Effector memory CD8-positive, alpha-beta T cell (primary cell): ENCODE measurements around the gene CAMTA1.

Experiments used
- ATAC-seq: fragments of 150-1000 bp; cut with Tn5 transposase; replicated peaks from 2 replicates; pipeline ENCODE4 v1.10.0; 2021; ENCODE audit warnings: mild to moderate bottlenecking, moderate library complexity
- DNase-seq, 3 experiments: peaks; one replicate each; pipeline ENCODE4 v3.0.0; 2021
- H3K27ac Mint-ChIP-seq, 2 donors: one replicate each; pipeline ENCODE4 v1.8.0; 2022; ENCODE audit warnings: mild to moderate bottlenecking in 2 of 2, mixed read lengths in 2 of 2, moderate library complexity in 2 of 2
- H3K27me3 Mint-ChIP-seq, 2 donors: one replicate each; pipeline ENCODE4 v1.8.0; 2022; ENCODE audit warnings: mixed read lengths in 2 of 2
- H3K36me3 Mint-ChIP-seq: one replicate; pipeline ENCODE4 v1.8.0; 2022; ENCODE audit warnings: mild to moderate bottlenecking, moderate library complexity, mixed read lengths; ENCODE audit not compliant: insufficient read depth
- H3K4me1 Mint-ChIP-seq, 2 donors: one replicate each; pipeline ENCODE4 v1.8.0; 2022; ENCODE audit warnings: low read depth in 2 of 2, mixed read lengths in 2 of 2
- H3K4me3 Mint-ChIP-seq, 2 donors: one replicate each; pipeline ENCODE4 v1.8.0; 2022; ENCODE audit warnings: mild to moderate bottlenecking in 2 of 2, mixed read lengths in 2 of 2, moderate library complexity in 2 of 2
- H3K9me3 Mint-ChIP-seq, 2 donors: one replicate each; pipeline ENCODE4 v1.8.0; 2022; ENCODE audit warnings: mixed read lengths in 2 of 2

Gene CAMTA1

DNA sequence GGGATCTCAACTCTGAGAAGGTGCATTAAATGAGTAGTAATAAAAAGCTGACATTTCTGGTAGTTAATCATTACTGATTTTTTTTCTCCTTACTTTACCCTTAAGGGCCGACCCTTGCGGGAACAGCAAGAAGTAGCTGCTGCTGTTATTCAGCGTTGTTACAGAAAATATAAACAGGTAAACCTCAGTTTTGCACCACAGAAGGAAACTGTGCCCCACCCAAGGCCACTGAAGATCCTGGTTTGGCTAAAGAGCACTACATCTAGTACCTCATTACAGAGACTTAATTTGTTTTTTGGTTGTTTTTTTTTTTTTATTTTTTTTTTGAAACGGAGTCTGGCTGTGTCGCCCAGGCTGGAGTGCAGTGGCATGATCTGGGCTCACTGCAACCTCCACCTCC is 962.4 kb downstream of the CAMTA1 start:
- H3K36me3 Mint-ChIP-seq, result peaks cover 13% of the 10 kb centered on the region
- DNase-seq (no peak), ATAC-seq (peak; percentile 33)
- no peaks in the 10 kb centered on the region for H3K9me3 Mint-ChIP-seq
- H3K27me3 Mint-ChIP-seq, result peaks cover 6 to 15% of the 10 kb centered on the region in 2 donors
- peaks cover under 1 to 15% of the 10 kb centered on the region in 2 donors for H3K4me1 Mint-ChIP-seq
- H3K27ac Mint-ChIP-seq, result peak overlapping the region in 1 of 2 donors; percentile 49
- H3K4me3 Mint-ChIP-seq, result peak overlapping the region in 1 of 2 donors; percentile 21

- no peak for DNase-seq
- peaks cover 13% of the 10 kb centered on the region for H3K36me3 Mint-ChIP-seq
- no peak overlapping the region for H3K4me3 Mint-ChIP-seq
- no peak for ATAC-seq
- no peaks in the 10 kb centered on the region for H3K9me3 Mint-ChIP-seq
- H3K27me3 Mint-ChIP-seq, result peaks cover 6 to 11% of the 10 kb centered on the region in 2 donors
- peaks cover 9 to 25% of the 10 kb centered on the region in 2 donors for H3K4me1 Mint-ChIP-seq
- peak overlapping the region in 1 of 2 donors; percentile 72 for H3K27ac Mint-ChIP-seq
These were observed 963.9 kb downstream of the CAMTA1 start for GRCh38 chr1:7749126-7749525.

- H3K4me3 Mint-ChIP-seq, result no peak overlapping the region
- H3K27me3 Mint-ChIP-seq, result peaks cover 0 to 5% of the 10 kb centered on the region in 2 donors
- peaks cover 7% of the 10 kb centered on the region for H3K36me3 Mint-ChIP-seq
- peaks cover 13 to 25% of the 10 kb centered on the region in 2 donors for H3K4me1 Mint-ChIP-seq
- H3K9me3 Mint-ChIP-seq, result no peaks in the 10 kb centered on the region
- ATAC-seq, result no peak
- no peak overlapping the region for H3K27ac Mint-ChIP-seq
- no peak for DNase-seq
These were observed 965.9 kb downstream of the CAMTA1 start for GRCh38 chr1:7751174-7751573.

DNA sequence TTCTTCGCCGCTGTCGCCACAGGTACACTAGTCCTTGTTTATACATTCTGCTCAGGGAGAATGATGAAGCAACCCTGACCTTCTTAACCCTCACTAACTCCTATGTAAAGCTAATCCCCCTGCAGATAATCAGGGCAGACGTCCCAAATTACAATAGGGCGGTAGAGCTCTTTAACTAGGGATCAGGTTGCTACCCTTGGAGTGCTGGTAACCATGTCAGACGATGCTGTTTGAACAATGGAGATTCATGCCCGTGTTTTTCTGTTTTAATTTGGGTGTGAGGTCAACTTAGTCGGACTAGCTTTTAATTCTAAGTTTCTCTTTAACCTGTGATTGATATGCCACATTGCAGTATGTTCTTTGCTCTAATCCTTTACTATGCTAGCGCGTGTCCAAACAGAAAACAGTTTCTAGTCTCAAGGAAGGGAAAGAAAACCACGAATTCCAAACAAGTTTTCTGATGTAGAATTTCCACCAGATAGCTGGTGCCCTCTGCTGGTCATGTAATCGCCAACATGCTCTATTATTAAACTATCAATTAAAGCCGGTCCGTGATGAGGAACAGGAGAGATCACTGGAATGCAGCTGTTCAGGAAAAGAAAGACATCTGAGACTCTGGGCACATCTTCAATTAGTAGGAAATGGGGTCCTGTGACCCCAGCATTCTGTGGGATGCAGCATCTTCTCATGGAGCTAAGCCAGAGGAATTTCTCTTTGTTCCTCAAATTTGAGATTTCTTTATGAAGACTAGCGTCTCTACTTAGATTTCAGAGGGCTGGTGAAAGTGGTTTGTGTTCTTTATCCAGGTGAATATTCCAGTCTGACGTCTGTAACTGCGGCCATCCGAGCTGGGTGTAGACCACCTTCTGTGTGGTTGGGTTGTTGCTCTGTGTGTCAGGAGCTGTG is 967.5 kb downstream of the CAMTA1 start:
- DNase-seq (peak; percentile 35 to 48 (median 43)), ATAC-seq (peak; percentile 63)
- peaks cover 13 to 21% of the 10 kb centered on the region in 2 donors for H3K4me1 Mint-ChIP-seq
- peaks cover 0 to 5% of the 10 kb centered on the region in 2 donors for H3K27me3 Mint-ChIP-seq
- H3K4me3 Mint-ChIP-seq, result peak overlapping the region; percentile 41 to 55
- H3K9me3 Mint-ChIP-seq, result no peaks in the 10 kb centered on the region
- H3K27ac Mint-ChIP-seq, result no peak overlapping the region
- H3K36me3 Mint-ChIP-seq, result no peaks in the 10 kb centered on the region

DNA sequence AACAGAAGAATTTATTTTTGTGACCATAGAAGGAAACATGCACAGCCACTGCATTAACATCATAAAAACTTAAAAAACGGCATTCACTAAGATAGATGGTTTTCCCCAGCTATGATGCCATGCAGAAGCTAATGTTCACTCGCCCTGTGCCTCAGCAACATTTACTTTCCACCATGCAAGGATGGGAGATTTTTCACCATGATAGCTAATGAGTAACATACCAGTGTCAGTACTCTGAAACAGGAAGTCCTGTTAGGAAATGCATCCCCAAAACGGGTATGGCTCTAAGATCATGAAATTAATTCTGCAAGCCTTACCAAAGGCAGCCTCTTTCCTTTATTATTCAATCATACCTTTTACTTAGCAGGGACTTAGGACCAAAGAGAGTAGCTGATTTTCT is 968.4 kb downstream of the CAMTA1 start:
- no peak overlapping the region for H3K27ac Mint-ChIP-seq
- no peak overlapping the region for H3K4me3 Mint-ChIP-seq

GRCh38 chr1:7754234-7754633 is 969.0 kb downstream of the CAMTA1 start:
- H3K36me3 Mint-ChIP-seq, result no peaks in the 10 kb centered on the region
- peaks cover 0 to 12% of the 10 kb centered on the region in 2 donors for H3K27me3 Mint-ChIP-seq
- ATAC-seq (no peak), DNase-seq (no peak)
- H3K4me1 Mint-ChIP-seq, result peaks cover 13 to 19% of the 10 kb centered on the region in 2 donors
- H3K9me3 Mint-ChIP-seq, result no peaks in the 10 kb centered on the region
- no peak overlapping the region for H3K27ac Mint-ChIP-seq
- peak overlapping the region in 1 of 2 donors; percentile 10 for H3K4me3 Mint-ChIP-seq

More for the DNA sequence above, 968.4 kb downstream of the CAMTA1 start:
- Mint-ChIP-seq H3K9me3 (no peaks in the 10 kb centered on the region), H3K27me3 (peaks cover 0 to 12% of the 10 kb centered on the region in 2 donors), H3K36me3 (no peaks in the 10 kb centered on the region), H3K4me1 (peaks cover 13 to 19% of the 10 kb centered on the region in 2 donors)
- ATAC-seq, result no peak
- DNase-seq, result no peak

- ATAC-seq, result no peak
- H3K4me1 Mint-ChIP-seq, result peaks cover 13 to 19% of the 10 kb centered on the region in 2 donors
These were observed 970.2 kb downstream of the CAMTA1 start for GRCh38 chr1:7755448-7755847.

GRCh38 chr1:7760245-7760644 is 975.0 kb downstream of the CAMTA1 start:
- H3K9me3 Mint-ChIP-seq, result no peaks in the 10 kb centered on the region
- H3K4me1 Mint-ChIP-seq, result no peaks in the 10 kb centered on the region
- no peak for DNase-seq
- H3K36me3 Mint-ChIP-seq, result peaks cover 5% of the 10 kb centered on the region
- peaks cover 0 to 12% of the 10 kb centered on the region in 2 donors for H3K27me3 Mint-ChIP-seq
- H3K27ac Mint-ChIP-seq, result no peak overlapping the region
- no peak for ATAC-seq
- no peak overlapping the region for H3K4me3 Mint-ChIP-seq

More at GRCh38 chr1:7755448-7755847, 970.2 kb downstream of the CAMTA1 start:
- Mint-ChIP-seq H3K27me3 (peaks cover 0 to 12% of the 10 kb centered on the region in 2 donors), H3K36me3 (no peaks in the 10 kb centered on the region), H3K4me3 (no peak overlapping the region), H3K27ac (no peak overlapping the region), H3K9me3 (no peaks in the 10 kb centered on the region)
- DNase-seq, result no peak

DNA sequence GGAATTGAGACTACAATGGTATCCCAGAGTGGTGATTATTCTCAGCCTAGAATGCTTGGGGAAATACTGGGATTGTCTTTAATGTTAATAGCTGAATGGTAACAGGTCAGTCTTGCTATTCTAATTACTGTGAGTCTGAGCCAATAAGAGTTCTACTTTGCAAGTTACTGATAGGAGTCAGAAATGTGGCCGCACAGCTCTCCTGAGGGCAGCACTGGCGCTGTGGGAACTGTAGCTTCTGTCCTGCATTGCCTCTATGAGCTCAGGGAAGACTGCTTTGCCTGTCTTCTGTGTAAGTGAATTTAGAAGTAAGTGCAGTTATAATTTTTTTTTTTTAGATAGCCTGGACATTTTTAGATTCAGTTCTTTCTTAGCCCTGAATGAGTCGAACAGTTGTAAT is 975.8 kb downstream of the CAMTA1 start:
- H3K27me3 Mint-ChIP-seq, result peaks cover 0 to 6% of the 10 kb centered on the region in 2 donors
- no peak for DNase-seq
- no peak overlapping the region for H3K4me3 Mint-ChIP-seq
- H3K9me3 Mint-ChIP-seq, result no peaks in the 10 kb centered on the region
- H3K4me1 Mint-ChIP-seq, result no peaks in the 10 kb centered on the region
- H3K36me3 Mint-ChIP-seq, result peaks cover 5% of the 10 kb centered on the region
- ATAC-seq, result no peak
- H3K27ac Mint-ChIP-seq, result no peak overlapping the region

DNA sequence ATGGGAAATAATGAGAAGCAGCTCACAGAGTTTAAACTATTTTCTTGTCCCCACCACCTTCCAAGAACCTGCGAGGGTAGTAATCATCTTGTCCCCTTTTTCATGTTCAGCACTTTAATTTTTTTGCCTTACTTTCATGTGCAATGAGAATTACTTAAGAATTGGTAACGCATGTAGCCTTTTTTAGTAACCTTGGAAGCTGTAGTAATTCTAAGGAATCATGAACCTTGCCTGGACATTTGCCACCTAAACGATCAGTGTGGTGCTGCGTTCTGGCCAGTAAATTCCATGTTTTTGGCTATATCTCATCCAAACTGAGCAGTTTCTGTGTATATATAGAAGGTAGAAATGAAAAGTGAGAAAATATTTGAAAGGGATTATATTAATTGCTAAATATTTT is 981.9 kb downstream of the CAMTA1 start:
- Mint-ChIP-seq H3K9me3 (no peaks in the 10 kb centered on the region), H3K27me3 (peaks cover 0 to 7% of the 10 kb centered on the region in 2 donors), H3K36me3 (peaks cover 10% of the 10 kb centered on the region), H3K27ac (no peak overlapping the region), H3K4me1 (peaks cover 6 to 8% of the 10 kb centered on the region in 2 donors), H3K4me3 (no peak overlapping the region)
- DNase-seq (no peak), ATAC-seq (no peak)

DNA sequence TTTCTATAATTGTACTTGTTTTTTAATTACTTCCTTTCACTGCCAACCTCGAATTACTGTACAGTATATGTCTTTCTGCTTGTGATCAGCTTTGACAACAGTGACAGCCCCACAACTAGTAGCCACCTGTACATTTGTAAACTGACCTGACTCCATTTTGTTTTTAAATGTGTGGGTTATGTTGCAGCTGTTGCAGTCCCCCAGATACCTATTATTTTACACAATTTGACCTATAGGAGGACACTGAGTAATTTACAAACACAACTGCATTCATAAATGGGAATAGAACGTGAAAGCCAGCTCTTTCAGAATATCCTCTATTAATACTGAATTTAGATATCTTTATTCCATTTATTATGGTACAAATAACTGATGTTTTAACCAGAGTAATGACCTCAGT is 983.3 kb downstream of the CAMTA1 start:
- DNase-seq, result no peak
- peaks cover 0 to 7% of the 10 kb centered on the region in 2 donors for H3K27me3 Mint-ChIP-seq
- peaks cover 14% of the 10 kb centered on the region for H3K36me3 Mint-ChIP-seq
- H3K4me3 Mint-ChIP-seq, result no peak overlapping the region
- no peaks in the 10 kb centered on the region for H3K9me3 Mint-ChIP-seq
- no peak overlapping the region for H3K27ac Mint-ChIP-seq
- ATAC-seq, result no peak
- peaks cover 10 to 18% of the 10 kb centered on the region in 2 donors for H3K4me1 Mint-ChIP-seq

- peak overlapping the region in 1 of 2 donors; percentile 88 for H3K27ac Mint-ChIP-seq
- DNase-seq, result no peak
- peaks cover 20% of the 10 kb centered on the region for H3K36me3 Mint-ChIP-seq
- H3K4me1 Mint-ChIP-seq, result peaks cover 10 to 29% of the 10 kb centered on the region in 2 donors
- ATAC-seq, result no peak
- H3K27me3 Mint-ChIP-seq, result peaks cover 0 to 7% of the 10 kb centered on the region in 2 donors
- H3K9me3 Mint-ChIP-seq, result no peaks in the 10 kb centered on the region
- H3K4me3 Mint-ChIP-seq, result peak overlapping the region in 1 of 2 donors; percentile 89
These were observed 984.6 kb downstream of the CAMTA1 start for GRCh38 chr1:7769673-7770412.

DNA sequence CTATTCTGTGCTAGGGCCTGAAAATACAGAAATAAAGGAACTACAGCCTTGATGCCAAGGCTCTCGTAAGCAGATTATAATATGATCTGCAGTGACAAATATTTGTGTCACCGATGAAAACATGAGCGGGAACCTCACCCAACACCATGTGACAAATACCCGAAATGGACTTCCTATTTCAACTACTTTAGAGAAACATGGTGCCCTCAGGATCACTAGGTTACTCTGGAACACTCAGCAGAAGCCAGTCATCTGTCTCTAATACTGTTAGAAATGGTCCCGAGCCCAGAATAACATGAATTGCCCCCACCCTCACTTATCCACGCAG is 985.4 kb downstream of the CAMTA1 start:
- Mint-ChIP-seq H3K36me3 (peaks cover 24% of the 10 kb centered on the region), H3K4me3 (peak overlapping the region; percentile 89 to 92), H3K9me3 (no peaks in the 10 kb centered on the region), H3K27me3 (peaks cover 0 to 7% of the 10 kb centered on the region in 2 donors), H3K27ac (peak overlapping the region; percentile 85 to 88), H3K4me1 (peaks cover 10 to 29% of the 10 kb centered on the region in 2 donors)
- peak; percentile 31 for ATAC-seq
- no peak for DNase-seq
